ENCODE results near the gene SPATA45. TPM values are rescaled to one million over a fixed set of nuclear protein-coding genes. Genes with fewer than 3 reads are reported as not detected.
"Not testable (repeated sequence)": the region's sequence is repeated elsewhere in the genome, so short reads cannot be mapped to it uniquely, and the experiment has no call there.

Gene SPATA45
- total and polyA plus RNA-seq, 4 donors: 0.28 TPM; not detected in 3

DNA sequence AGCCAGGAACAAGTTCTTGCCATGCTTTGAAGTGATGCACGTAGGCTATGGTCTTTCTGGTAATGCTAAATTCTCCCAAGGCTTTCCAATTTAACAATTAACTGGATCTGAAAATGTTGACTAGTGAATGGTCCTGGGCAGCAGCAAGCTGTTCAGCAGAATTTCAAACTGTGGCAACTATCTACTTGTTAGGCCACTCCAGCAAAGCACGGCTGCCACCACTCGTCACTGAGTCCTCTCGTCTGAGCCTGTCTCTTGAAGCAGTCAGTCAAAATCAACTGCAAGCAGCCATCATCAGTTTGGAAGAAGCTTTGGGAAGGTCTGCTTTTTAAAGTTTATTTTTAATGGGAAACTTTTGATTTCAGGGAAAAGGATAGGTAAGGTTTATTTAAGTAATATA lies 16.8 kb upstream of the SPATA45 start:
- no peak overlapping the region for H3K4me3 ChIP-seq (ENCODE audit: low read depth in 1 of 3, low read length in 3 of 3)
- 97% methylated on average over 4 of the region's 4 CpGs for WGBS

DNA sequence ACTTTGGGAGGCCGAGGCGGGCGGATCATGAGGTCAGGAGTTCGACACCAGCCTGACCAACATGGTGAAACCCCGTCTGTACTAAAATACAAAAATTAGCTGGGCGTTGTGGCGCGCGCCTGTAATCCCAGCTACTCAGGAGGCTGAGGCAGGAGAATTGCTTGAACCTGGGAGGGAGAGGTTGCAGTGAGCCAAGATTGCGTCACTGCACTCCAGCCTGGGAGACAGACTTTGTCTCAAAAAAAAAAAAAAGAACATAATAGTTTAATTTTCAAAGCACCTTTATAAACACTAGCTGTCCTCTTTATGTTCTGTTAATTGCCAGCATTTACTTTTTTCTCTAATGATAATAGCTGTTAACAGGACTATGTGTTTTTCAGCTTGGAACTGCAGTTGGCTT lies 15.9 kb upstream of the SPATA45 start:
- H3K27ac ChIP-seq (ENCODE audit: low read depth in 1 of 2, low read length in 2 of 2); H3K27me3 ChIP-seq (ENCODE audit: control insufficient read depth in 4 of 4, insufficient read depth in 4 of 4, low read length in 3 of 4); H3K9me3 ChIP-seq (ENCODE audit: control insufficient read depth in 4 of 4, low read length in 3 of 4); DNase-seq (ENCODE audit: low spot score); H3K4me3 ChIP-seq (ENCODE audit: low read depth in 1 of 3, low read length in 3 of 3); H3K9ac ChIP-seq (ENCODE audit: low read depth in 1 of 2, low read length in 2 of 2); H3K36me3 ChIP-seq (ENCODE audit: control insufficient read depth in 4 of 4, insufficient read depth in 3 of 4, low read depth in 1 of 4, low read length in 3 of 4): not testable (repeated sequence)
- 96% methylated on average over 10 of the region's 10 CpGs for WGBS
- H3K4me1 ChIP-seq (ENCODE audit: control insufficient read depth in 4 of 4, insufficient read depth in 4 of 4, low read length in 3 of 4): peaks cover 0 to 12% (median 9%) of the 10 kb centered on the region in 4 donors

More for the DNA sequence above, 16.8 kb upstream of the SPATA45 start:
- Histone ChIP-seq H3K9ac (ENCODE audit: low read depth in 1 of 2, low read length in 2 of 2) (no peak overlapping the region), H3K27me3 (ENCODE audit: control insufficient read depth in 4 of 4, insufficient read depth in 4 of 4, low read length in 3 of 4) (no peaks in the 10 kb centered on the region), H3K36me3 (ENCODE audit: control insufficient read depth in 4 of 4, insufficient read depth in 3 of 4, low read depth in 1 of 4, low read length in 3 of 4) (peaks cover 0 to 2% (median under 1%) of the 10 kb centered on the region in 4 donors), H3K27ac (ENCODE audit: low read depth in 1 of 2, low read length in 2 of 2) (no peak overlapping the region), H3K9me3 (ENCODE audit: control insufficient read depth in 4 of 4, low read length in 3 of 4) (no peaks in the 10 kb centered on the region), H3K4me1 (ENCODE audit: control insufficient read depth in 4 of 4, insufficient read depth in 4 of 4, low read length in 3 of 4) (peaks cover 0 to 5% (median 3%) of the 10 kb centered on the region in 4 donors)
- DNase-seq (ENCODE audit: low spot score): no peak
- TF ChIP-seq JUND (IDR thresholded peaks at IDR 0.05) (no peak), HNF4A (conservative IDR thresholded peaks at IDR 0.05) (no peak), GABPA (IDR thresholded peaks at IDR 0.05 in 1 of 2, conservative IDR thresholded peaks at IDR 0.05 in 1 of 2) (no peak), RAD21 (IDR thresholded peaks at IDR 0.05) (no peak), YY1 (IDR thresholded peaks at IDR 0.05) (no peak), SP1 (IDR thresholded peaks at IDR 0.05) (no peak)
- TF ChIP-seq, protein P1, sequence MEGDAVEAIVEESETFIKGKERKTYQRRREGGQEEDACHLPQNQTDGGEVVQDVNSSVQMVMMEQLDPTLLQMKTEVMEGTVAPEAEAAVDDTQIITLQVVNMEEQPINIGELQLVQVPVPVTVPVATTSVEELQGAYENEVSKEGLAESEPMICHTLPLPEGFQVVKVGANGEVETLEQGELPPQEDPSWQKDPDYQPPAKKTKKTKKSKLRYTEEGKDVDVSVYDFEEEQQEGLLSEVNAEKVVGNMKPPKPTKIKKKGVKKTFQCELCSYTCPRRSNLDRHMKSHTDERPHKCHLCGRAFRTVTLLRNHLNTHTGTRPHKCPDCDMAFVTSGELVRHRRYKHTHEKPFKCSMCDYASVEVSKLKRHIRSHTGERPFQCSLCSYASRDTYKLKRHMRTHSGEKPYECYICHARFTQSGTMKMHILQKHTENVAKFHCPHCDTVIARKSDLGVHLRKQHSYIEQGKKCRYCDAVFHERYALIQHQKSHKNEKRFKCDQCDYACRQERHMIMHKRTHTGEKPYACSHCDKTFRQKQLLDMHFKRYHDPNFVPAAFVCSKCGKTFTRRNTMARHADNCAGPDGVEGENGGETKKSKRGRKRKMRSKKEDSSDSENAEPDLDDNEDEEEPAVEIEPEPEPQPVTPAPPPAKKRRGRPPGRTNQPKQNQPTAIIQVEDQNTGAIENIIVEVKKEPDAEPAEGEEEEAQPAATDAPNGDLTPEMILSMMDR (IDR thresholded peaks at IDR 0.05; ENCODE audit: low read depth, low read length, missing input control): no peak

DNA sequence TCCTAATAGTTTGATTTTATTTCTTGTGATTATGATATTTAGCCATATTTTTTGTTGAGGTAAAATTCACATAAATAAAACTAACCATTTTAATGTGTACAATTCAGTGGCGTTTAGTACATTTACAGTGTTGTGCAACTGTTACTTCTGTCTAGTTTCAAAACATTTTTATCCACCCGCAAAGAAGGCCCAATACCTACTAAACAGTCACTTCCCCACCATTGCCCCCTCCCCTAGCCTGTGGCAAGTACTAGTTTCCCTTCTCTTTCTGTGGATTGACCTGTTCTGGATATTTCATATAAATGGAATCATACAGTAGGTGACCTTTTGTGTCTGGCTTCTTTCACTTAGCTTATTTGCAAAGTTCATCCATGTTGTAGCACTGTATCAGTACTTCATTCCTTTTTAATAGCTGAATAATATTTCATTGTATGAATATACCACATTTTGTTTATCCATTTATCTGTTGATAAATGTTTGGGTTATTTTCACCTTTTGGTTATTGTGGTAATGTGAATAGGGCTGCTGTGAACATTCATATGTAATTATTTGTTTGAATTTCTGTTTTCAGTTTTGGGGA lies 14.8 kb upstream of the SPATA45 start:
- H3K27ac ChIP-seq (ENCODE audit: low read depth in 1 of 2, low read length in 2 of 2): no peak overlapping the region
- no peak for TF ChIP-seq YY1 (IDR thresholded peaks at IDR 0.05)
- TF ChIP-seq FOXA2 (IDR thresholded peaks at IDR 0.05): no peak
- no peak for TF ChIP-seq RAD21 (IDR thresholded peaks at IDR 0.05)
- no peak for TF ChIP-seq HNF4A (conservative IDR thresholded peaks at IDR 0.05)
- no peak for TF ChIP-seq NR2F2 (IDR thresholded peaks at IDR 0.05)
- TF ChIP-seq, protein P2, sequence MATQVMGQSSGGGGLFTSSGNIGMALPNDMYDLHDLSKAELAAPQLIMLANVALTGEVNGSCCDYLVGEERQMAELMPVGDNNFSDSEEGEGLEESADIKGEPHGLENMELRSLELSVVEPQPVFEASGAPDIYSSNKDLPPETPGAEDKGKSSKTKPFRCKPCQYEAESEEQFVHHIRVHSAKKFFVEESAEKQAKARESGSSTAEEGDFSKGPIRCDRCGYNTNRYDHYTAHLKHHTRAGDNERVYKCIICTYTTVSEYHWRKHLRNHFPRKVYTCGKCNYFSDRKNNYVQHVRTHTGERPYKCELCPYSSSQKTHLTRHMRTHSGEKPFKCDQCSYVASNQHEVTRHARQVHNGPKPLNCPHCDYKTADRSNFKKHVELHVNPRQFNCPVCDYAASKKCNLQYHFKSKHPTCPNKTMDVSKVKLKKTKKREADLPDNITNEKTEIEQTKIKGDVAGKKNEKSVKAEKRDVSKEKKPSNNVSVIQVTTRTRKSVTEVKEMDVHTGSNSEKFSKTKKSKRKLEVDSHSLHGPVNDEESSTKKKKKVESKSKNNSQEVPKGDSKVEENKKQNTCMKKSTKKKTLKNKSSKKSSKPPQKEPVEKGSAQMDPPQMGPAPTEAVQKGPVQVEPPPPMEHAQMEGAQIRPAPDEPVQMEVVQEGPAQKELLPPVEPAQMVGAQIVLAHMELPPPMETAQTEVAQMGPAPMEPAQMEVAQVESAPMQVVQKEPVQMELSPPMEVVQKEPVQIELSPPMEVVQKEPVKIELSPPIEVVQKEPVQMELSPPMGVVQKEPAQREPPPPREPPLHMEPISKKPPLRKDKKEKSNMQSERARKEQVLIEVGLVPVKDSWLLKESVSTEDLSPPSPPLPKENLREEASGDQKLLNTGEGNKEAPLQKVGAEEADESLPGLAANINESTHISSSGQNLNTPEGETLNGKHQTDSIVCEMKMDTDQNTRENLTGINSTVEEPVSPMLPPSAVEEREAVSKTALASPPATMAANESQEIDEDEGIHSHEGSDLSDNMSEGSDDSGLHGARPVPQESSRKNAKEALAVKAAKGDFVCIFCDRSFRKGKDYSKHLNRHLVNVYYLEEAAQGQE (IDR thresholded peaks at IDR 0.05): no peak
- no peak for TF ChIP-seq SP1 (IDR thresholded peaks at IDR 0.05)
- no peak for TF ChIP-seq EGR1 (IDR thresholded peaks at IDR 0.05; ENCODE audit: low read depth in 2 of 2)
- no peak for TF ChIP-seq RXRA (IDR thresholded peaks at IDR 0.05)
- no peak for TF ChIP-seq JUND (IDR thresholded peaks at IDR 0.05)
- TF ChIP-seq, protein P3, sequence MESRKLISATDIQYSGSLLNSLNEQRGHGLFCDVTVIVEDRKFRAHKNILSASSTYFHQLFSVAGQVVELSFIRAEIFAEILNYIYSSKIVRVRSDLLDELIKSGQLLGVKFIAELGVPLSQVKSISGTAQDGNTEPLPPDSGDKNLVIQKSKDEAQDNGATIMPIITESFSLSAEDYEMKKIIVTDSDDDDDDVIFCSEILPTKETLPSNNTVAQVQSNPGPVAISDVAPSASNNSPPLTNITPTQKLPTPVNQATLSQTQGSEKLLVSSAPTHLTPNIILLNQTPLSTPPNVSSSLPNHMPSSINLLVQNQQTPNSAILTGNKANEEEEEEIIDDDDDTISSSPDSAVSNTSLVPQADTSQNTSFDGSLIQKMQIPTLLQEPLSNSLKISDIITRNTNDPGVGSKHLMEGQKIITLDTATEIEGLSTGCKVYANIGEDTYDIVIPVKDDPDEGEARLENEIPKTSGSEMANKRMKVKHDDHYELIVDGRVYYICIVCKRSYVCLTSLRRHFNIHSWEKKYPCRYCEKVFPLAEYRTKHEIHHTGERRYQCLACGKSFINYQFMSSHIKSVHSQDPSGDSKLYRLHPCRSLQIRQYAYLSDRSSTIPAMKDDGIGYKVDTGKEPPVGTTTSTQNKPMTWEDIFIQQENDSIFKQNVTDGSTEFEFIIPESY (IDR thresholded peaks at IDR 0.05): no peak
- TF ChIP-seq, protein P4, sequence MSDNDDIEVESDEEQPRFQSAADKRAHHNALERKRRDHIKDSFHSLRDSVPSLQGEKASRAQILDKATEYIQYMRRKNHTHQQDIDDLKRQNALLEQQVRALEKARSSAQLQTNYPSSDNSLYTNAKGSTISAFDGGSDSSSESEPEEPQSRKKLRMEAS (IDR thresholded peaks at IDR 0.05): no peak
- TF ChIP-seq TAF1 (conservative IDR thresholded peaks at IDR 0.05): no peak
- TF ChIP-seq, protein P1 (IDR thresholded peaks at IDR 0.05; ENCODE audit: low read depth, low read length, missing input control): no peak
- peaks cover 2 to 13% (median 10%) of the 10 kb centered on the region in 4 donors for H3K4me1 ChIP-seq (ENCODE audit: control insufficient read depth in 4 of 4, insufficient read depth in 4 of 4, low read length in 3 of 4)
- 84% methylated on average over 2 of the region's 2 CpGs for WGBS
- DNase-seq (ENCODE audit: low spot score): no peak
- no peaks in the 10 kb centered on the region for H3K27me3 ChIP-seq (ENCODE audit: control insufficient read depth in 4 of 4, insufficient read depth in 4 of 4, low read length in 3 of 4)
- H3K9ac ChIP-seq (ENCODE audit: low read depth in 1 of 2, low read length in 2 of 2): no peak overlapping the region
- H3K36me3 ChIP-seq (ENCODE audit: control insufficient read depth in 4 of 4, insufficient read depth in 3 of 4, low read depth in 1 of 4, low read length in 3 of 4): peaks cover 0 to 2% (median under 1%) of the 10 kb centered on the region in 4 donors
- no peak overlapping the region for H3K4me3 ChIP-seq (ENCODE audit: low read depth in 1 of 3, low read length in 3 of 3)
- no peaks in the 10 kb centered on the region for H3K9me3 ChIP-seq (ENCODE audit: control insufficient read depth in 4 of 4, low read length in 3 of 4)

Measured in liver (tissue), 9 donors.